Neural crest cell (in vitro differentiated cells): ENCODE data around the gene AXIN2. TPM values are rescaled to one million over a fixed set of nuclear protein-coding genes. Genes with fewer than 3 reads are reported as not detected.

Experiments used
- DNase-seq: peaks from one replicate; pipeline ENCODE4 v3.0.0; 2021; ENCODE audit warnings: low read depth, mixed read lengths, low spot score
- H3K27ac Mint-ChIP-seq: one replicate; pipeline ENCODE4 v1.8.0; 2021; ENCODE audit warnings: mild to moderate bottlenecking, mixed read lengths; ENCODE audit not compliant: unreplicated experiment
- H3K27me3 Mint-ChIP-seq: 2 replicates; pipeline ENCODE4 v1.8.0; 2021; ENCODE audit warnings: low read depth, mild to moderate bottlenecking, mixed read lengths
- H3K36me3 Mint-ChIP-seq: 2 replicates; pipeline ENCODE4 v1.8.0; 2021; ENCODE audit warnings: low read depth, mild to moderate bottlenecking, mixed read lengths
- H3K4me1 Mint-ChIP-seq: 2 replicates; pipeline ENCODE4 v1.8.0; 2021; ENCODE audit warnings: mixed read lengths
- H3K4me3 Mint-ChIP-seq: one replicate; pipeline ENCODE4 v1.8.0; 2021; ENCODE audit warnings: mild to moderate bottlenecking, mixed read lengths
- H3K9me3 Mint-ChIP-seq: 2 replicates; pipeline ENCODE4 v1.8.0; 2021; ENCODE audit warnings: mixed read lengths
- CTCF ChIP-seq: fragments of 200-600 bp; sonication (generic); conservative IDR thresholded peaks from 2 replicates; pipeline ENCODE4 v1.5.0; 2021; ENCODE audit warnings: antibody characterized with exemption, mild to moderate bottlenecking
- total RNA-seq: library from RNA; stranded (reverse); gene quantifications from 2 replicates; pipeline ENCODE4 v1.2.1, GENCODE V29; 2021

The AXIN2 gene
- total RNA-seq, 1 donor from 2014 or later, result 66.5 TPM

GRCh38 chr17:65523411-65523810 lies 38.0 kb downstream of the AXIN2 start:
- Mint-ChIP-seq H3K4me1 (peaks cover 40% of the 10 kb centered on the region), H3K27ac (no peak overlapping the region), H3K27me3 (no peaks in the 10 kb centered on the region), H3K4me3 (no peak overlapping the region), H3K36me3 (peaks cover 13% of the 10 kb centered on the region), H3K9me3 (peaks cover 11% of the 10 kb centered on the region)
- no peak for TF ChIP-seq CTCF
- DNase-seq, result no peak

- Mint-ChIP-seq H3K27ac (peak overlapping the region; percentile 36), H3K9me3 (peaks cover 12% of the 10 kb centered on the region), H3K27me3 (no peaks in the 10 kb centered on the region), H3K36me3 (peaks cover 13% of the 10 kb centered on the region), H3K4me3 (no peak overlapping the region), H3K4me1 (peaks cover 41% of the 10 kb centered on the region)
- DNase-seq, result no peak
- TF ChIP-seq CTCF, result no peak
These were observed 38.6 kb downstream of the AXIN2 start for GRCh38 chr17:65522751-65523404.

GRCh38 chr17:65519462-65519861 lies 42.0 kb downstream of the AXIN2 start:
- TF ChIP-seq CTCF, result no peak
- Mint-ChIP-seq H3K36me3 (no peaks in the 10 kb centered on the region), H3K9me3 (peaks cover 12% of the 10 kb centered on the region), H3K27me3 (no peaks in the 10 kb centered on the region), H3K4me1 (peaks cover 56% of the 10 kb centered on the region), H3K27ac (peak overlapping the region; percentile 76), H3K4me3 (peak overlapping the region; percentile 24)
- no peak for DNase-seq

GRCh38 chr17:65518256-65518655 lies 43.2 kb downstream of the AXIN2 start:
- Mint-ChIP-seq H3K27me3 (no peaks in the 10 kb centered on the region), H3K4me3 (no peak overlapping the region), H3K27ac (no peak overlapping the region), H3K4me1 (peaks cover 51% of the 10 kb centered on the region), H3K36me3 (no peaks in the 10 kb centered on the region), H3K9me3 (peaks cover 12% of the 10 kb centered on the region)
- TF ChIP-seq CTCF, result no peak
- no peak for DNase-seq

- H3K4me3 Mint-ChIP-seq, result peak overlapping the region; percentile 21
- peaks cover 12% of the 10 kb centered on the region for H3K9me3 Mint-ChIP-seq
- H3K4me1 Mint-ChIP-seq, result peaks cover 39% of the 10 kb centered on the region
- no peaks in the 10 kb centered on the region for H3K36me3 Mint-ChIP-seq
- peak overlapping the region; percentile 0 for H3K27ac Mint-ChIP-seq
- no peak for DNase-seq
- TF ChIP-seq CTCF, result no peak
- H3K27me3 Mint-ChIP-seq, result no peaks in the 10 kb centered on the region
These were observed 45.2 kb downstream of the AXIN2 start for GRCh38 chr17:65515959-65516948.
